GM19099 (cell line): ENCODE data around the gene EIF4G3.

ENCODE experiments used
- POLR2A ChIP-seq: IDR thresholded peaks from 3 replicates; pipeline ENCODE4 v1.6.1; 2011; ENCODE audit warnings: low read depth; ENCODE audit not compliant: insufficient read length; ENCODE audit errors: extremely low read depth

Gene EIF4G3

GRCh38 chr1:21123287-21123948, 53.3 kb downstream of the EIF4G3 start:
- TF ChIP-seq POLR2A: no peak

DNA sequence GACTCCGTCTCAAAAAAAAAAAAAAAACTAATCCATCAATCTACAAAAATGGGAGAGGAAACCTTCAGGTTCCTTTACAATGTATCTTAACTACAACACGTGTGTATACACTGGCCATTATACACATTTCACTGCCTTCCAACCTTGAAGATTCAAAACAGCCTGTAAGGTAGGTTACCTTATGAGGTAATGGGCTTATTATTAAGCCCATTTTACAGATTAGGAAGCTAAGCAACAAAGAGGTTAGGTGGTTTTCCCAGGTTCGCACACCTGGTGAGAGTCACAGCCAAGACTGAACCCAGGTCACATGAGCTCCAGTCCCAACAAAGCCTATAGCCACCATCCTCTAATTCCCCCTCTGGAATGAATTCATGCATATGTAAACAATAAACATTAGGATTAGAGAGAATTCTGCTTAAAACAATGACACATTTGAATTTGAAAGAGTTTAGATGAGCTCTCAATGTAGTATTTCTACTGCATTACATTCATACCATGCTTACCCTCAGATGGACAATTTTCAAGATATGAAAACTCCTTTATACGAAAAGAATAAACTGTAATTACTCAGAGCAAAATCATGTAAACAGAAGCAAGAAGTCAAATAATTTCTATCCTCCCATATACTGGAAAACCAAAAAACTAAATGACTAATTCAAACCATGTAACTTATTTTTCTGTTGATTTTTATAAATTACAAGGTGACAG, 54.8 kb downstream of the EIF4G3 start:
- no peak for TF ChIP-seq POLR2A

DNA sequence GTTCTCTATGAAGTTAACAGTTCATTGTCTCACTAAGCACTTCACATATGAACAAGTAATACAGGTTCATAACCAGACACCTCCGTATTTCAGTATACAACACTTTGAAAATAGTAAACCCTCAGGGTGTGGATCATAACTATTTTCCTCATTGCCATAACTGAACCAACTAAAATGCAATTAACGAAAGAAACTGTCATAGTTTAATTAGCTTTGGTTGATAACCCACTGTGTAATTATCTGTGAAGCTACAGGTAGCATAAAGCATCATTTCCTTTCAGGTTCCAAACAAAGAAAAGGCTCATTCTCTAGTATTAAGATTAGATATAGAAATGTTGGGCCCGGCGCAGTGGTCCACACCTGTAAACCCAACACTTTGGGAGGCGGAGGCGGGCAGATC, 58.5 kb downstream of the EIF4G3 start:
- no peak for TF ChIP-seq POLR2A

- no peak for TF ChIP-seq POLR2A
These were observed 59.1 kb downstream of the EIF4G3 start for GRCh38 chr1:21117597-21118001.

DNA sequence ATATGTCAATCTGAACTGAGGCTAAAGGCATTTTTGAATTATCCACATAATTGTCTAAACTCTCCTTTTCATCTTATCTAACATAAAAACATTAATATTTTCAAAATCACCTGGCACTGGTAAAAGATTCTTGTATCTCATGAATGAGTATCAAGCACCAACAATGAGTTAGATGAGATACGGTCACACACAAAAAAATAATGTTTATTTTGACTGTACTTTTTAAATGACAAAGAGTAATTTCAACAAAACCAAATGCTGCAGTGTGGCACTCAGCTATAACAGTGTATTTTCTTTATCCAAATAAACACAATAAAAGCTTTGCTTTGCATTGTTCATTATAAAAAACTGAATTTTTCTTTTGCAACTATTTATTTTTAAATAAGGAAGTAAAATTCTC, 59.5 kb downstream of the EIF4G3 start:
- no peak for TF ChIP-seq POLR2A

GRCh38 chr1:21115098-21115760, 61.5 kb downstream of the EIF4G3 start:
- no peak for TF ChIP-seq POLR2A

GRCh38 chr1:21114431-21114830, 62.3 kb downstream of the EIF4G3 start:
- no peak for TF ChIP-seq POLR2A

DNA sequence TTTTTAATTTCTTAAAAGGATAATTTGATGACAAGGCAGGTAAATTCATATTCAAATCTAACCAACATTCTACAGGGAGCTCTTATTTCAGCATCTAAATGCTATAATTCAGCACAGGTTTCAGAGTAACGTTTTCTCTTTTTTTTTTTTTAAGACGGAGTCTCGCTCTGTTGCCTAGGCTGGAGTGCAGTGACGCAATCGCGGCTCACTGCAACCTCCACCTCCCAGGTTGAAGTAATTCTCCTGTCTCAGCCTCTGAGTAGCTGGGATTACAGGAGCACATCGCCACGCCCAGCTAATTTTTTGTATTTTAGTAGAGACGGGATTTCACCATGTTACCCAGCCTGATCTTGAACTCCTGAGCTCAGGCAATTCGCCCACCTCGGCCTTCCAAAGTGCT, 66.5 kb downstream of the EIF4G3 start:
- no peak for TF ChIP-seq POLR2A

DNA sequence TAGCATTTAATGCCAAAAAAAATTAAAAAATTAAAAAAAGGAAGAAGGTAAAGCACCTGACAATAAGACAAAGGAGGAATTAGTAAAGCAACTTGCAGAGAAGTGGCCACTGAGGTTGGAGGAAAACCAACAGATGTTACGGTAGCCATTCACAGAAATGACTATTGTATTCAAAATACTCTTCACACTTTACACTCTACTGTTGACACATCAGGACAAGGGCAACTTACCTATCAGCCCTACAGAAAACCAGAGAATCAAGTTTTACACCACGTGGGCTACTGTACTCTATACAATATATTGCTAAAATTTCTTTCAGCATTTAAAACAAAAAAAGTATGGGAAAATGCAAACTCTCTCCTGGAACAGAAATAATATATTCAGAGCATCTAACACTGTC, 70.0 kb downstream of the EIF4G3 start:
- no peak for TF ChIP-seq POLR2A

GRCh38 chr1:21106238-21106637, 70.5 kb downstream of the EIF4G3 start:
- no peak for TF ChIP-seq POLR2A

- no peak for TF ChIP-seq POLR2A
These were observed 70.9 kb downstream of the EIF4G3 start for GRCh38 chr1:21105807-21106206.

- no peak for TF ChIP-seq POLR2A
These were observed 72.0 kb downstream of the EIF4G3 start for GRCh38 chr1:21104683-21105082.

DNA sequence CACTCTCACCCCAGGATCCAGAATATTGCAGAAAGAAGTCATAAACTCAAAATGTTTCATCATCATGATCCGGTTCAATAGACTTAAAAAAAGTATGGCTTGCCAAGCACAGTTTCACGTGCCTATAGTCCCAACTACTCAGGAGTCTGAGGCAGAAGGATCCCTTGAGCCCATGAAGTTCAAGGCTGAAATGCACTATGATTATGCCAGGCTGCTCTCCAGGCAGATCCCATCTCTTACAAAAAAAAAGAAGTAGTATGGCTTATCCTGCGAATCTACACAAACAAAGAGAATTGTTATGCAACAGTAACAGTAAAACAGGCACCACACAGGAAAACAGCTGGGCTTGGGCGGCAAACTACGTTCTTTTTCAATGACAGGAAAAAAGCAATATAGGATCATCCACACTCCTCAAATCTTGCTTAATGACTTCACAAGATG, 76.2 kb downstream of the EIF4G3 start:
- TF ChIP-seq POLR2A: no peak

DNA sequence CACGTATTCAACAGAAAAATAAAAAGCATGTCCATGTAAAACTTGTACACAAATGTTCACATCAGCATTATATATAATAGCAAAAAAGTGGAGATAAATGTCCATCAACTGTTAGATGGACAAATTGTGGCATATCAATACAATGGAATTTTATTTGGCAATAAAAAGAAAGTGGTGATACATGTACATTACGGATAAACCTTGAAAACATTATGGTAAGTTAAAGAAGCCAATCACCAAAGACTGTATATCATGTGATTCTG, 76.9 kb downstream of the EIF4G3 start:
- TF ChIP-seq POLR2A: no peak

- TF ChIP-seq POLR2A: no peak
These were observed 77.4 kb downstream of the EIF4G3 start for GRCh38 chr1:21099034-21099868.
